ENCODE results near the gene ANKLE2. TPM values are rescaled to one million over a fixed set of nuclear protein-coding genes. Genes with fewer than 3 reads are reported as not detected.
"Not testable (repeated sequence)": the region's sequence is repeated elsewhere in the genome, so short reads cannot be mapped to it uniquely, and the experiment has no call there.

Gene ANKLE2
- total RNA-seq, 1 donor from 2014 or later = 155 TPM

- H3K27ac Mint-ChIP-seq = no peak overlapping the region
- H3K36me3 Mint-ChIP-seq (ENCODE audit: low read depth) = peaks cover 60% of the 10 kb centered on the region
- H3K27me3 Mint-ChIP-seq = no peaks in the 10 kb centered on the region
- H3K4me3 Mint-ChIP-seq = no peak overlapping the region
- intact Hi-C loops (cut with micrococcal nuclease) = no loop called here
- H3K4me1 Mint-ChIP-seq = peaks cover 21% of the 10 kb centered on the region
- H3K9me3 Mint-ChIP-seq = no peaks in the 10 kb centered on the region
- no peak for DNase-seq
These were observed 11.7 kb upstream of the ANKLE2 start for GRCh38 chr12:132773077-132773955.

- Mint-ChIP-seq H3K9me3 (no peaks in the 10 kb centered on the region), H3K4me3 (no peak overlapping the region), H3K4me1 (peaks cover 24% of the 10 kb centered on the region), H3K36me3 (ENCODE audit: low read depth) (peaks cover 59% of the 10 kb centered on the region), H3K27ac (no peak overlapping the region), H3K27me3 (no peaks in the 10 kb centered on the region)
- intact Hi-C loops (cut with micrococcal nuclease) = no loop called here
- no peak for DNase-seq
These were observed 11.0 kb upstream of the ANKLE2 start for GRCh38 chr12:132772606-132773005.

- H3K27ac Mint-ChIP-seq = peak overlapping the region; percentile 81
- peak; percentile 83 for DNase-seq
- H3K36me3 Mint-ChIP-seq (ENCODE audit: low read depth) = peaks cover 51% of the 10 kb centered on the region
- no peaks in the 10 kb centered on the region for H3K27me3 Mint-ChIP-seq
- H3K9me3 Mint-ChIP-seq = no peaks in the 10 kb centered on the region
- intact Hi-C loops (cut with micrococcal nuclease) = loop anchor here (2.0 kb wide), 1 partner anchor 64 kb away; no protein-coding TSS in a partner anchor
- peaks cover 25% of the 10 kb centered on the region for H3K4me1 Mint-ChIP-seq
- peak overlapping the region; percentile 67 for H3K4me3 Mint-ChIP-seq
These were observed 9.7 kb upstream of the ANKLE2 start for GRCh38 chr12:132771126-132771838.

GRCh38 chr12:132766380-132767085 is 4.9 kb upstream of the ANKLE2 start:
- DNase-seq = no peak
- Mint-ChIP-seq H3K4me1 (peaks cover 21% of the 10 kb centered on the region), H3K27me3 (no peaks in the 10 kb centered on the region), H3K9me3 (no peaks in the 10 kb centered on the region), H3K36me3 (ENCODE audit: low read depth) (peaks cover 22% of the 10 kb centered on the region), H3K27ac (no peak overlapping the region), H3K4me3 (no peak overlapping the region)
- intact Hi-C loops (cut with micrococcal nuclease) = no loop called here

GRCh38 chr12:132765361-132765760 is 3.7 kb upstream of the ANKLE2 start:
- intact Hi-C loops (cut with micrococcal nuclease) = no loop called here
- Mint-ChIP-seq H3K9me3 (no peaks in the 10 kb centered on the region), H3K27ac (no peak overlapping the region), H3K4me1 (peaks cover 21% of the 10 kb centered on the region), H3K36me3 (ENCODE audit: low read depth) (peaks cover 24% of the 10 kb centered on the region), H3K4me3 (no peak overlapping the region), H3K27me3 (no peaks in the 10 kb centered on the region)
- DNase-seq = no peak

GRCh38 chr12:132764231-132764630 is 2.6 kb upstream of the ANKLE2 start:
- no peaks in the 10 kb centered on the region for H3K9me3 Mint-ChIP-seq
- no peaks in the 10 kb centered on the region for H3K27me3 Mint-ChIP-seq
- peaks cover 21% of the 10 kb centered on the region for H3K36me3 Mint-ChIP-seq (ENCODE audit: low read depth)
- DNase-seq = no peak
- H3K4me1 Mint-ChIP-seq = peaks cover 21% of the 10 kb centered on the region
- H3K4me3 Mint-ChIP-seq = no peak overlapping the region
- no peak overlapping the region for H3K27ac Mint-ChIP-seq
- intact Hi-C loops (cut with micrococcal nuclease) = loop anchor here (5.0 kb wide), 1 partner anchor 577 kb away; no protein-coding TSS in a partner anchor

- H3K4me3 Mint-ChIP-seq = peak overlapping the region; percentile 73
- peaks cover 15% of the 10 kb centered on the region for H3K4me1 Mint-ChIP-seq
- no peaks in the 10 kb centered on the region for H3K27me3 Mint-ChIP-seq
- peak; percentile 95 for DNase-seq
- H3K9me3 Mint-ChIP-seq = no peaks in the 10 kb centered on the region
- intact Hi-C loops (cut with micrococcal nuclease) = loop anchor here (1.0 to 5.0 kb wide), 7 partner anchors 51 to 575 kb away; partner anchors contain the start of genes GOLGA3, PGAM5, POLE and PXMP2
- peak overlapping the region; percentile 83 for H3K27ac Mint-ChIP-seq
- H3K36me3 Mint-ChIP-seq (ENCODE audit: low read depth) = peaks cover 25% of the 10 kb centered on the region
These were observed 420 bp upstream of the ANKLE2 start for GRCh38 chr12:132761921-132762583.

GRCh38 chr12:132759359-132759758 is 2.3 kb downstream of the ANKLE2 start:
- peaks cover 18% of the 10 kb centered on the region for H3K4me1 Mint-ChIP-seq
- intact Hi-C loops (cut with micrococcal nuclease) = no loop called here

GRCh38 chr12:132758825-132759224 is 2.8 kb downstream of the ANKLE2 start:
- peaks cover 42% of the 10 kb centered on the region for H3K36me3 Mint-ChIP-seq (ENCODE audit: low read depth)
- intact Hi-C loops (cut with micrococcal nuclease); H3K9me3 Mint-ChIP-seq; H3K27ac Mint-ChIP-seq; H3K27me3 Mint-ChIP-seq; DNase-seq; H3K4me3 Mint-ChIP-seq: not testable (repeated sequence)
- H3K4me1 Mint-ChIP-seq = peaks cover 18% of the 10 kb centered on the region

More at GRCh38 chr12:132759359-132759758, 2.3 kb downstream of the ANKLE2 start:
- Mint-ChIP-seq H3K36me3 (ENCODE audit: low read depth) (peaks cover 39% of the 10 kb centered on the region), H3K4me3 (peak overlapping the region; percentile 89), H3K27me3 (no peaks in the 10 kb centered on the region), H3K27ac (peak overlapping the region; percentile 15), H3K9me3 (no peaks in the 10 kb centered on the region)
- DNase-seq = no peak

GRCh38 chr12:132754160-132754932 is 7.3 kb downstream of the ANKLE2 start:
- peaks cover 49% of the 10 kb centered on the region for H3K36me3 Mint-ChIP-seq (ENCODE audit: low read depth)
- no peak overlapping the region for H3K27ac Mint-ChIP-seq
- intact Hi-C loops (cut with micrococcal nuclease) = no loop called here
- DNase-seq = no peak
- H3K4me1 Mint-ChIP-seq = peaks cover 6% of the 10 kb centered on the region
- no peaks in the 10 kb centered on the region for H3K9me3 Mint-ChIP-seq
- no peak overlapping the region for H3K4me3 Mint-ChIP-seq
- H3K27me3 Mint-ChIP-seq = no peaks in the 10 kb centered on the region

- H3K27me3 Mint-ChIP-seq; H3K4me3 Mint-ChIP-seq; DNase-seq; H3K4me1 Mint-ChIP-seq; intact Hi-C loops (cut with micrococcal nuclease); H3K9me3 Mint-ChIP-seq; H3K27ac Mint-ChIP-seq: not testable (repeated sequence)
- H3K36me3 Mint-ChIP-seq (ENCODE audit: low read depth) = peaks cover 51% of the 10 kb centered on the region
These were observed 8.0 kb downstream of the ANKLE2 start for GRCh38 chr12:132753670-132754069.

GRCh38 chr12:132748319-132748718 is 13.3 kb downstream of the ANKLE2 start:
- Mint-ChIP-seq H3K4me1 (peaks cover 5% of the 10 kb centered on the region), H3K4me3 (no peak overlapping the region), H3K27me3 (no peaks in the 10 kb centered on the region), H3K36me3 (ENCODE audit: low read depth) (peaks cover 68% of the 10 kb centered on the region), H3K27ac (no peak overlapping the region), H3K9me3 (no peaks in the 10 kb centered on the region)
- DNase-seq = no peak
- intact Hi-C loops (cut with micrococcal nuclease) = no loop called here

- peaks cover 5% of the 10 kb centered on the region for H3K4me1 Mint-ChIP-seq
- H3K27me3 Mint-ChIP-seq = no peaks in the 10 kb centered on the region
- intact Hi-C loops (cut with micrococcal nuclease) = no loop called here
- peaks cover 2% of the 10 kb centered on the region for H3K9me3 Mint-ChIP-seq
- no peak overlapping the region for H3K27ac Mint-ChIP-seq
- H3K4me3 Mint-ChIP-seq = no peak overlapping the region
- H3K36me3 Mint-ChIP-seq (ENCODE audit: low read depth) = peaks cover 69% of the 10 kb centered on the region
- DNase-seq = no peak
These were observed 13.7 kb downstream of the ANKLE2 start for GRCh38 chr12:132747896-132748295.
